ENCODE data around the gene IL17F.
"Not testable (repeated sequence)": the region's sequence is repeated elsewhere in the genome, so short reads cannot be mapped to it uniquely, and the experiment has no call there.

The IL17F gene

DNA sequence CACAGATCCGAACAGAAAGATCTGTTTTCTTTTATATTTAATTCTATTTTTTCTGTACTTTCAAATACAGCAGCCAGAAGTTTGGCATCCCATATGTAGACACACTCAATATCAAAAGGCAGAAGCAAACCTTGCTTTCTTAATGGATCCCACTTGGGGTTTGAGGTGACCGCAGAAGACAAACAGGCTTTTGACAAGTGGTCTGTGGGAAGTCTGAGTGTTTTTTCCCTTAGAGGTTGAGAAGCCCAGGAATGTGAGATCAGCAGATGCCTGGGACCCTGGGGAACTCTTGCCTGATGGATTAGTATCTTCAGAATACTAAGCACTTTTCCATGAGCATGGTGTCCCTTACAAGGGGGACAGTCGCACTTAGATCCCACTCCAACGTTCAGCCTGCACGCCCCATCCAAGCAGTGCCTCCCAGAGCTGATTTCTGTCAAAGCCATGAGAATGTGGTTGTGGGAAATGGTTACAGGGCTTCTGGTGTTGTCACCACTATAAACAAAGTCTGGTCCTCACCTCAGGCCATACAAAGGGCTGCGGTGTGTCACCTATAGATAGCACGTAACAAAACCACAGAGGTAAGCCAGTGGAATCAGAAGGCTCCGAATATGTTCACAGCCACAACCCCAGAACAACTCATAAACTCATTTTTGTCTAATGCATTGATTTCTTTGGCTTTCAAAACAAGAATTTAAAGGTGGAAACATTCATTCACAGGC is 12.7 kb downstream of the IL17F start:
- no peaks in the 10 kb centered on the region for H3K36me3 Mint-ChIP-seq (ENCODE audit: low read depth)
- intact Hi-C loops (cut with micrococcal nuclease) = no loop called here
- H3K4me1 Mint-ChIP-seq (ENCODE audit: low read depth) = peaks cover 8% of the 10 kb centered on the region
- H3K27ac Mint-ChIP-seq = no peak overlapping the region
- H3K4me3 Mint-ChIP-seq = no peak overlapping the region
- H3K9me3 Mint-ChIP-seq = no peaks in the 10 kb centered on the region
- H3K27me3 Mint-ChIP-seq = peaks cover 6% of the 10 kb centered on the region

- H3K27me3 Mint-ChIP-seq = peaks cover 6% of the 10 kb centered on the region
- H3K4me3 Mint-ChIP-seq = no peak overlapping the region
- no peaks in the 10 kb centered on the region for H3K9me3 Mint-ChIP-seq
- H3K36me3 Mint-ChIP-seq (ENCODE audit: low read depth) = no peaks in the 10 kb centered on the region
- no peak overlapping the region for H3K27ac Mint-ChIP-seq
- peaks cover 8% of the 10 kb centered on the region for H3K4me1 Mint-ChIP-seq (ENCODE audit: low read depth)
- intact Hi-C loops (cut with micrococcal nuclease) = no loop called here
Observed at GRCh38 chr6:52230685-52231084, 13.6 kb downstream of the IL17F start.

- H3K27me3 Mint-ChIP-seq = no peaks in the 10 kb centered on the region
- no peak overlapping the region for H3K27ac Mint-ChIP-seq
- H3K9me3 Mint-ChIP-seq = no peaks in the 10 kb centered on the region
- intact Hi-C loops (cut with micrococcal nuclease) = no loop called here
- peaks cover 8% of the 10 kb centered on the region for H3K4me1 Mint-ChIP-seq (ENCODE audit: low read depth)
- H3K36me3 Mint-ChIP-seq (ENCODE audit: low read depth) = no peaks in the 10 kb centered on the region
- H3K4me3 Mint-ChIP-seq = no peak overlapping the region
Observed at GRCh38 chr6:52227495-52227894, 16.8 kb downstream of the IL17F start.

DNA sequence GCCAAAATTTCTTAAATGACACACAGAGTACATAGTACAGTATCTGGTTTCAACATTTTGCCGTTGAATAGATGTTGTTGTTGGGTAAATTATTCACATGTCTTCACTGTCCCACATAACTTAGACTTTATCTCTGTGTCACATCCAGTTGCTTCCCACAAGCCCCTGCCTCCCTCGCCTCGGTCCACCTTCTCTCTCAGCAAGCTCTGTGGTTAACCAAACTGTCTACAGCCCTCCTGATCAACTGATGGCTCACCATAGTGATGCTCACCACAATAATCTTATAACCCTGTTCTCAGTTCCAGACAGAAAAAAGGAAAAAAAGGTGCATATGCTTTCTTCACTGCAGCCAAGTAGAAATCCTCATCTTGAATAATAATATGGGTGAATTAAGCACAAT is 23.0 kb downstream of the IL17F start:
- Mint-ChIP-seq H3K4me3 (no peak overlapping the region), H3K27ac (no peak overlapping the region), H3K4me1 (ENCODE audit: low read depth) (no peaks in the 10 kb centered on the region), H3K36me3 (ENCODE audit: low read depth) (no peaks in the 10 kb centered on the region), H3K27me3 (no peaks in the 10 kb centered on the region), H3K9me3 (no peaks in the 10 kb centered on the region)
- intact Hi-C loops (cut with micrococcal nuclease) = no loop called here

DNA sequence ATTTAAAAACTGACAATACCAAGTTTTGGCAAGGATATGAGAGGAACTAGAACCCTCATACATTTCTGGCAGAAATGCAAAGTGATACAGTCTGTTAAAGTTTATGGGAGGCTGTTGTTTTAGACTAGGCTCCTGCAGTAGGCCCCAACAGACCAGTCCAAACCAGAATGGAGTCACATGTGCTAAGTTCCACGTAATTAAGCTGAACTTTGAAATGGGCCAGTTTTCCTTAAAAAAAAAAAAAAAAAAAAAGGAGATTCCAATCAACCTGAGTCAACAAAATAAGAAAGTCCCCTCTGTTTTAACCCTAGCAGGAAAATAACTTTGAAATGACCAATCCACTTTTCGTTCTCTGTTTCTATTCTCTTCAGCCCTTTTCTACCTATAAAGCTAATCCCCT is 26.5 kb downstream of the IL17F start:
- H3K27me3 Mint-ChIP-seq = no peaks in the 10 kb centered on the region
- no peak overlapping the region for H3K27ac Mint-ChIP-seq
- intact Hi-C loops (cut with micrococcal nuclease) = no loop called here
- H3K4me3 Mint-ChIP-seq = no peak overlapping the region
- H3K9me3 Mint-ChIP-seq = no peaks in the 10 kb centered on the region
- no peaks in the 10 kb centered on the region for H3K36me3 Mint-ChIP-seq (ENCODE audit: low read depth)
- H3K4me1 Mint-ChIP-seq (ENCODE audit: low read depth) = no peaks in the 10 kb centered on the region

- no peaks in the 10 kb centered on the region for H3K4me1 Mint-ChIP-seq (ENCODE audit: low read depth)
- intact Hi-C loops (cut with micrococcal nuclease) = no loop called here
- no peaks in the 10 kb centered on the region for H3K9me3 Mint-ChIP-seq
- H3K4me3 Mint-ChIP-seq = no peak overlapping the region
- H3K27ac Mint-ChIP-seq = no peak overlapping the region
- H3K27me3 Mint-ChIP-seq = no peaks in the 10 kb centered on the region
- H3K36me3 Mint-ChIP-seq (ENCODE audit: low read depth) = no peaks in the 10 kb centered on the region
Observed at GRCh38 chr6:52216932-52217575, 27.2 kb downstream of the IL17F start.

DNA sequence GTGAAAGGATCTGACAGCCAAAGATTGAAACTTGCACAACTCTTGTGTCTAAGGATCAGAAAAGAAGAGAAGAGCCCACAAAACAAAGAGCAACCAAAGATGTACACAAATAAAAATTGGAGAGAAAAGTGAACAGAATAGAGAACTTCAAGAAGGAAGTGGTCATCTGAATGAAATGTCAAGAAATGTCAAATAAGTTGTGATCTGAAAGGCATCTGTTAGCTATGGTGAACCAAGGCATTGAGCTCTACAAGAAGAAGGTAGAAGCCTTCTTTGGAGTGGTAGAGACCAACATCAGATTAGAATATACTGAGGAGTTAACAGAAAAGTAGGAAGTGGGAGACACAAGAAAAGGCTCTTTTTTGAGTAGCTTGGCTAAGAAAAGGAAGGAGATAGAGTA is 28.5 kb downstream of the IL17F start:
- Mint-ChIP-seq H3K27me3 (no peaks in the 10 kb centered on the region), H3K27ac (no peak overlapping the region), H3K4me3 (no peak overlapping the region), H3K9me3 (no peaks in the 10 kb centered on the region), H3K36me3 (ENCODE audit: low read depth) (no peaks in the 10 kb centered on the region), H3K4me1 (ENCODE audit: low read depth) (no peaks in the 10 kb centered on the region)
- intact Hi-C loops (cut with micrococcal nuclease) = no loop called here

DNA sequence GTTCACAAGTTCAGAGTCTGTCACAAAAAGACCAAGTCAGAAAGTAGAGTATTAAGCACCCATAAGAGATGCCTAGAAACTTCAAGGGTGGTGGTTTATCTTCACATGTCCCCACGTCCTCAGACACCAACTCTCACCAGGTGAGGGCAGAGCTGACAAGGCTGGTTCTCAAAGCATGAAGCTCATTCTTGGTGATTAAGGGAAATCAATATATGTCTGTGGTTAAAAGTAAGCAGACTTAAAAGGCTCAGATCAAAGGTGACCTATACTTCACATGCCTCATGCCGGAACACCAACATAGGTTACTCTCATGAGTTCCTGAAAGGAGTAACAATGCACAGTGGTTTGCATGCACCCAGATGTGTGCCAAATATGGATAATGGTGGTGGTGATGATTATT is 31.2 kb downstream of the IL17F start:
- no peaks in the 10 kb centered on the region for H3K36me3 Mint-ChIP-seq (ENCODE audit: low read depth)
- H3K27me3 Mint-ChIP-seq = no peaks in the 10 kb centered on the region
- H3K4me3 Mint-ChIP-seq = no peak overlapping the region
- H3K9me3 Mint-ChIP-seq = no peaks in the 10 kb centered on the region
- no peak overlapping the region for H3K27ac Mint-ChIP-seq
- intact Hi-C loops (cut with micrococcal nuclease) = no loop called here
- no peaks in the 10 kb centered on the region for H3K4me1 Mint-ChIP-seq (ENCODE audit: low read depth)

- Mint-ChIP-seq H3K36me3 (ENCODE audit: low read depth) (no peaks in the 10 kb centered on the region), H3K9me3 (no peaks in the 10 kb centered on the region), H3K4me1 (ENCODE audit: low read depth) (no peaks in the 10 kb centered on the region), H3K27me3 (no peaks in the 10 kb centered on the region), H3K4me3 (no peak overlapping the region), H3K27ac (no peak overlapping the region)
- intact Hi-C loops (cut with micrococcal nuclease) = no loop called here
Observed at GRCh38 chr6:52210227-52210626, 34.1 kb downstream of the IL17F start.

DNA sequence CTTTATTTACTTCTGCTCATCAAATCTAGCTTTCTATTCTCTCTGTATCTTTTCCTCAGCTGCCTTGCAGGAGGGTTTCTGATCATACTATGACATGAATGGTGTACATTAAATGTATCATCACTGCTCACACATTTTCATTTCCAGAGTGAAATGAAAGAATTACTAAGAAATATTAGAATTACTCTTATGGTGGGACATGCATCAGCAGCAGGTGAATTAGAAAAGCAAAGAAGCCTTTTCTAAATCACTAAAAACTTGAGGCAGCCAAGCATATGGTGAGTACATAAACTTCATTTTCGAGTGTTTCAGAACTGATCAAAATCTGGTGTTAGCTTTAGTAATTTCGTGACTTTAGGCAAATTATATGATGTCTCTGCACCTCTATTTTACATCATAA is 34.5 kb downstream of the IL17F start:
- Mint-ChIP-seq H3K27me3 (no peaks in the 10 kb centered on the region), H3K9me3 (no peaks in the 10 kb centered on the region), H3K27ac (no peak overlapping the region), H3K36me3 (ENCODE audit: low read depth) (no peaks in the 10 kb centered on the region), H3K4me3 (no peak overlapping the region), H3K4me1 (ENCODE audit: low read depth) (no peaks in the 10 kb centered on the region)
- intact Hi-C loops (cut with micrococcal nuclease) = no loop called here

GRCh38 chr6:52208612-52209011 is 35.7 kb downstream of the IL17F start:
- H3K27me3 Mint-ChIP-seq = no peaks in the 10 kb centered on the region
- no peaks in the 10 kb centered on the region for H3K4me1 Mint-ChIP-seq (ENCODE audit: low read depth)
- H3K9me3 Mint-ChIP-seq = no peaks in the 10 kb centered on the region
- H3K4me3 Mint-ChIP-seq = no peak overlapping the region
- H3K27ac Mint-ChIP-seq = no peak overlapping the region
- intact Hi-C loops (cut with micrococcal nuclease) = no loop called here
- H3K36me3 Mint-ChIP-seq (ENCODE audit: low read depth) = no peaks in the 10 kb centered on the region

DNA sequence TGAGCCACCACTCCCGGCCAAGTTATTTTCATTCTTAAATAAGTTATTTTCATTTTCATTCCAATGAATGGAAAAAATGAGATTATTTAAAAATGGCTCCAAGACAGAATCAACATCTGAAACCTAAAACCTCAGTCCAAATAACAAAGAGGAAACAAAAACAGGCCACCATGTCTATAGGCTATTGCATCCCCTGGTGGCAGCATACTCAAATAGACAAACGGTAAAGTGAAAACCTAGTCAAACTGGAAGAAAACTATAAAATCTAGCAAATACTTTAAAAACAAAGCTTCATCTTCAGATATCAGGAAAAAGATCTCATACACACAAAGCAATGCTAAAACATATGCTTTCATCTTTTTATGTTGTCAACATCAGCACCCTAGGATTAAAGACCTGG is 37.2 kb downstream of the IL17F start:
- no peaks in the 10 kb centered on the region for H3K27me3 Mint-ChIP-seq
- intact Hi-C loops (cut with micrococcal nuclease) = no loop called here
- no peaks in the 10 kb centered on the region for H3K36me3 Mint-ChIP-seq (ENCODE audit: low read depth)

DNA sequence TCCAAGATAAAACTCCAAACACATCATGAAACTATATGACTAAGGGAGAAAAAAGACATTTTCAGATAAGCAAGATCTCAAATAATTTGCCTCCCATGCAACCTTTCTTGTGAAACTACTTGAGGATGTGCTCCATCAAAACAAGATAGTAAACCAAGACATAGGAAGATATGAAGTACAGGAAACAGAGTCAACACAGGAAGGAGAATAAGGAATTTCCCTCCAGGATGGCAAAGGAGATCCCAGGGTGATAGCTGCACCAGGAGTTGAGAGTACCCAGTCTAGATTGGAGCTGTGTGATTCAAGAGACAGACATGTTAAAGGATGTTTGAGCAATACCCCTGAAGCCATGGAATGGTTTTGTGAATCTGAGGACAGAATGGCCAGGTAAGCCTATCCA is 42.8 kb downstream of the IL17F start:
- Mint-ChIP-seq H3K4me1 (ENCODE audit: low read depth) (no peaks in the 10 kb centered on the region), H3K4me3 (no peak overlapping the region), H3K36me3 (ENCODE audit: low read depth) (no peaks in the 10 kb centered on the region), H3K27ac (no peak overlapping the region), H3K27me3 (no peaks in the 10 kb centered on the region), H3K9me3 (peaks cover 32% of the 10 kb centered on the region)
- intact Hi-C loops (cut with micrococcal nuclease) = no loop called here

More for the DNA sequence above, 37.2 kb downstream of the IL17F start:
- Mint-ChIP-seq H3K27ac (no peak overlapping the region), H3K9me3 (no peaks in the 10 kb centered on the region), H3K4me1 (ENCODE audit: low read depth) (no peaks in the 10 kb centered on the region), H3K4me3 (no peak overlapping the region)

DNA sequence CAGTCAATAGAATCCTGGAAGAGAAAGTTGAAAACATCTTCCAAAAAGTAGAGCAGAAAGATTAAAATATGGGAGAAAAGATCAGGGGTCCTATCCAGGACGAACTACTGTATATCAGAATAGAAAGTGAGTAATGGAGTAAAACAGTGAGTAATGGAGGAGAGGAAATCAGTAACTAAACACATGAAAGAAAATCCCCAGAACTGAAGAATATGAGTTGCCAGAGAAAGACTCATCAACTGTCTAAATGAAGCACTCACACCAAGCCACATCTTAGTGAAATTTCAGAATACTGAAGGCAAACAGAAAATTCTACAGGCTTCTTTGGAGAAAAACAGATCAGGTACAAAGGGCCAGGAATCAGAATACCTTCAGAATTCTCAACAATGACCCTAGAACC is 43.3 kb downstream of the IL17F start:
- no peaks in the 10 kb centered on the region for H3K27me3 Mint-ChIP-seq
- peaks cover 32% of the 10 kb centered on the region for H3K9me3 Mint-ChIP-seq
- H3K36me3 Mint-ChIP-seq (ENCODE audit: low read depth) = no peaks in the 10 kb centered on the region
- no peak overlapping the region for H3K4me3 Mint-ChIP-seq
- intact Hi-C loops (cut with micrococcal nuclease) = no loop called here
- no peak overlapping the region for H3K27ac Mint-ChIP-seq
- H3K4me1 Mint-ChIP-seq (ENCODE audit: low read depth) = no peaks in the 10 kb centered on the region

GRCh38 chr6:52200088-52200487 is 44.2 kb downstream of the IL17F start:
- intact Hi-C loops (cut with micrococcal nuclease) = not testable (repeated sequence)

More at GRCh38 chr6:52200088-52200487, 44.2 kb downstream of the IL17F start:
- not testable (repeated sequence) for H3K27ac Mint-ChIP-seq; H3K36me3 Mint-ChIP-seq (ENCODE audit: low read depth); H3K4me1 Mint-ChIP-seq (ENCODE audit: low read depth); H3K27me3 Mint-ChIP-seq; H3K4me3 Mint-ChIP-seq
- peaks cover 32% of the 10 kb centered on the region for H3K9me3 Mint-ChIP-seq

Measured in dendritic cell treated with granulocyte-macrophage colony-stimulating factor and Interleukin-4, amounts not matched to agents 40 ng/mL and 50 ng/mL, for 4 days (primary cell).